Smooth muscle cell (in vitro differentiated cells): ENCODE data around the gene LMTK2. TPM values are rescaled to one million over a fixed set of nuclear protein-coding genes. Genes with fewer than 3 reads are reported as not detected.
A peak's percentile ranks its signal among the peaks of the same experiment; 100 is the strongest.

Experiments
- DNase-seq: peaks from one replicate; lab custom pipeline; 2025; ENCODE audit not compliant: unreplicated experiment; lab: John Stamatoyannopoulos, UW
- H2AFZ ChIP-seq: fragments of 200-600 bp; sonication (generic); 2 replicates; pipeline ENCODE4 v1.6.0; 2016; ENCODE audit warnings: antibody characterized with exemption, low read depth, mild to moderate bottlenecking
- H3F3A ChIP-seq: fragments of 200-600 bp; sonication (generic); 2 replicates; pipeline ENCODE4 v1.6.0; 2017; ENCODE audit warnings: antibody characterized with exemption, low read depth
- H3K27ac ChIP-seq: fragments of 200-600 bp; sonication (generic); 2 replicates; pipeline ENCODE4 v1.5.1; 2016; ENCODE audit warnings: low read depth, mild to moderate bottlenecking
- H3K27me3 ChIP-seq: fragments of 200-600 bp; sonication (generic); 2 replicates; pipeline ENCODE4 v1.6.1; 2016; ENCODE audit warnings: low read depth, mild to moderate bottlenecking
- H3K36me3 ChIP-seq: fragments of 200-600 bp; sonication (generic); 2 replicates; pipeline ENCODE4 v1.5.1; 2016; ENCODE audit warnings: low read depth
- H3K4me1 ChIP-seq: fragments of 200-600 bp; sonication (generic); 2 replicates; pipeline ENCODE4 v1.5.1; 2016; ENCODE audit warnings: low read depth
- H3K4me2 ChIP-seq: fragments of 200-600 bp; sonication (generic); 2 replicates; pipeline ENCODE4 v1.6.0; 2016; ENCODE audit warnings: mild to moderate bottlenecking
- H3K4me3 ChIP-seq: fragments of 200-600 bp; sonication (generic); 2 replicates; pipeline ENCODE4 v1.5.1; 2016; ENCODE audit warnings: mild to moderate bottlenecking
- H3K79me2 ChIP-seq: fragments of 200-600 bp; sonication (generic); 2 replicates; pipeline ENCODE4 v1.6.0; 2016; ENCODE audit warnings: low read depth, mild to moderate bottlenecking
- H3K9ac ChIP-seq: fragments of 200-600 bp; sonication (generic); 2 replicates; pipeline ENCODE4 v1.6.0; 2016; ENCODE audit warnings: low read depth
- H3K9me3 ChIP-seq: fragments of 200-600 bp; sonication (generic); replicated peaks from 2 replicates; pipeline ENCODE4 v1.5.1; 2016; ENCODE audit warnings: low read depth
- H4K20me1 ChIP-seq: fragments of 200-600 bp; sonication (generic); 2 replicates; pipeline ENCODE4 v1.6.0; 2016; ENCODE audit warnings: low read depth
- WGBS: methylation state at CpG from one replicate; pipeline ENCODE4 v1.1.7; 2016; ENCODE audit warnings: low lambda C conversion rate; 5-methylcytosine and 5-hydroxymethylcytosine counted together
- polyA plus RNA-seq: library from polyadenylated mRNA; unstranded; fragments of >200 nt; fragmentation: Nextera tagmentation; extraction: Ambion mirVana; gene quantifications from 2 replicates; pipeline ENCODE4 v1.2.1, GENCODE V29; 2016
- total RNA-seq: library from RNA; depleted of rRNA; stranded (reverse); fragments of >200 nt; gene quantifications from 2 replicates; pipeline ENCODE4 v1.2.3, GENCODE V29; 2014
- TF ChIP-seq, protein P1 (sequence below): fragments of 200-600 bp; sonication (generic); IDR thresholded peaks from 2 replicates; pipeline ENCODE4 v1.5.1; 2017; ENCODE audit warnings: borderline replicate concordance, mild to moderate bottlenecking, antibody characterized with exemption; ENCODE audit not compliant: insufficient read depth, poor library complexity, severe bottlenecking

LMTK2 gene
- total and polyA plus RNA-seq, 2 experiments from 2014 or later = 3.0 to 8.7 TPM

- H3K4me3 ChIP-seq = no peak overlapping the region
- TF ChIP-seq, protein P1, sequence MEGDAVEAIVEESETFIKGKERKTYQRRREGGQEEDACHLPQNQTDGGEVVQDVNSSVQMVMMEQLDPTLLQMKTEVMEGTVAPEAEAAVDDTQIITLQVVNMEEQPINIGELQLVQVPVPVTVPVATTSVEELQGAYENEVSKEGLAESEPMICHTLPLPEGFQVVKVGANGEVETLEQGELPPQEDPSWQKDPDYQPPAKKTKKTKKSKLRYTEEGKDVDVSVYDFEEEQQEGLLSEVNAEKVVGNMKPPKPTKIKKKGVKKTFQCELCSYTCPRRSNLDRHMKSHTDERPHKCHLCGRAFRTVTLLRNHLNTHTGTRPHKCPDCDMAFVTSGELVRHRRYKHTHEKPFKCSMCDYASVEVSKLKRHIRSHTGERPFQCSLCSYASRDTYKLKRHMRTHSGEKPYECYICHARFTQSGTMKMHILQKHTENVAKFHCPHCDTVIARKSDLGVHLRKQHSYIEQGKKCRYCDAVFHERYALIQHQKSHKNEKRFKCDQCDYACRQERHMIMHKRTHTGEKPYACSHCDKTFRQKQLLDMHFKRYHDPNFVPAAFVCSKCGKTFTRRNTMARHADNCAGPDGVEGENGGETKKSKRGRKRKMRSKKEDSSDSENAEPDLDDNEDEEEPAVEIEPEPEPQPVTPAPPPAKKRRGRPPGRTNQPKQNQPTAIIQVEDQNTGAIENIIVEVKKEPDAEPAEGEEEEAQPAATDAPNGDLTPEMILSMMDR = no peak
- H3K79me2 ChIP-seq = no peaks in the 10 kb centered on the region
- no peaks in the 10 kb centered on the region for H3K36me3 ChIP-seq
- no peaks in the 10 kb centered on the region for H3F3A ChIP-seq
- H3K9ac ChIP-seq = no peak overlapping the region
- DNase-seq = no peak
- 93% methylated on average over 15 of the region's 15 CpGs for WGBS
- H3K4me1 ChIP-seq = no peaks in the 10 kb centered on the region
- no peak overlapping the region for H3K27ac ChIP-seq
- H3K4me2 ChIP-seq = no peak overlapping the region
- H3K27me3 ChIP-seq = no peaks in the 10 kb centered on the region
- H4K20me1 ChIP-seq = peaks cover 22% of the 10 kb centered on the region
- no peaks in the 10 kb centered on the region for H3K9me3 ChIP-seq
- no peak overlapping the region for H2AFZ ChIP-seq
These were observed 61.0 kb downstream of the LMTK2 start for GRCh38 chr7:98167653-98168052.

DNA sequence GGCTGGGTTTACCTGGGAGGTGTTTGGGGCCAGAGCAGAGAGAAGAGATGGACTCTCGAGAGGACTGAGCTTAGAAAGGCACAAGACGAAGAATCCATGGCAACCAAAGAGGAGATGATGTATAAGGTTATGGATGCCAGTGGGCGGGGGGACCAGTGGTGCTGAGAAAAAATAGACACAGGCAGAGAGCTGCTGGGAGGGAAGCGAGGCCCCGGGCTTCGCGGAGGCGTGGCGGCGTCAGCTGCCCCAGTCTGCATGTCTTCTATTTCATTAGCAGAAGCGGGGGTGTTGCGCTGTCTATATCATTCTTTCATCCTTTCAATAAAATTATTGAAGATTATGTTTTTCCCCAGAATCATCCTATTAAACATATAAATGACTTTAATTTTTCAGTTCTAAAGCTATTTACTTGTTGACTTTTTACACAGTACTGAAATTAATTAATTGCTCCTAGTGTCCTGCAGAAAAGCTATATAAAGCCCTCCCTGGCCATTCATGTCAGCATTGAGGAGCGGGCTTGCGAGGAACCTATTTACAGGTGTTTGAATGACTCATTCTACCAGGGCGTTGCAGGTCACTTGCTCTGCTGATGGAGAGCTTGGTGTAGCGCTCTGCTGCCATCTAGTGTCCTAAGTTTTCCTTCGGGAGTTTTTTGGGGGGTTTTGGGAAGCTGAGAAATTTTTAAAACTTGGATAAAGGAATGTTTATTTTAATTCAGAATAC is 61.7 kb downstream of the LMTK2 start:
- H3K9ac ChIP-seq = no peak overlapping the region
- no peaks in the 10 kb centered on the region for H3K27me3 ChIP-seq
- no peaks in the 10 kb centered on the region for H3F3A ChIP-seq
- H3K27ac ChIP-seq = no peak overlapping the region
- peaks cover 22% of the 10 kb centered on the region for H4K20me1 ChIP-seq
- WGBS = 66% methylated on average over 17 of the region's 17 CpGs
- TF ChIP-seq, protein P1 = peak; percentile 85
- no peaks in the 10 kb centered on the region for H3K9me3 ChIP-seq
- no peaks in the 10 kb centered on the region for H3K36me3 ChIP-seq
- no peaks in the 10 kb centered on the region for H3K4me1 ChIP-seq
- H3K79me2 ChIP-seq = no peaks in the 10 kb centered on the region
- DNase-seq = no peak
- H2AFZ ChIP-seq = no peak overlapping the region
- no peak overlapping the region for H3K4me2 ChIP-seq
- no peak overlapping the region for H3K4me3 ChIP-seq

GRCh38 chr7:98168904-98169621 is 62.4 kb downstream of the LMTK2 start:
- H3K9ac ChIP-seq = no peak overlapping the region
- peaks cover 22% of the 10 kb centered on the region for H4K20me1 ChIP-seq
- H3K4me2 ChIP-seq = no peak overlapping the region
- no peaks in the 10 kb centered on the region for H3F3A ChIP-seq
- no peaks in the 10 kb centered on the region for H3K4me1 ChIP-seq
- no peak overlapping the region for H3K4me3 ChIP-seq
- TF ChIP-seq, protein P1 = no peak
- no peaks in the 10 kb centered on the region for H3K27me3 ChIP-seq
- no peak overlapping the region for H3K27ac ChIP-seq
- H3K79me2 ChIP-seq = no peaks in the 10 kb centered on the region
- 91% methylated on average over 5 of the region's 5 CpGs for WGBS
- no peaks in the 10 kb centered on the region for H3K9me3 ChIP-seq
- H3K36me3 ChIP-seq = no peaks in the 10 kb centered on the region
- no peak overlapping the region for H2AFZ ChIP-seq
- no peak for DNase-seq
